Activated naive CD4-positive, alpha-beta T cell treated with anti-CD3 and anti-CD28 coated beads, Interleukin-2, amount 10 ng/mL, durations not matched to agents 7 days and 5 days (primary cell): ENCODE results near the gene KRT78.

ENCODE experiments used
- CTCF ChIA-PET: fragments of 350-600 bp; sonication (Branson Sonifier 250); formaldehyde crosslinking; loops from one replicate; lab custom pipeline; 2021; ENCODE audit warnings: antibody characterized with exemption; lab: Charles Lee
- DNase-seq: peaks from one replicate; pipeline ENCODE4 v3.0.0-alpha.2; 2020
- H3K27ac Mint-ChIP-seq: one replicate; pipeline ENCODE4 v1.8.0; 2021; ENCODE audit warnings: mild to moderate bottlenecking, moderate library complexity, mixed read lengths
- H3K27me3 Mint-ChIP-seq: one replicate; pipeline ENCODE4 v1.8.0; 2021; ENCODE audit warnings: mild to moderate bottlenecking, mixed read lengths
- H3K36me3 Mint-ChIP-seq: one replicate; pipeline ENCODE4 v1.8.0; 2021; ENCODE audit warnings: mixed read lengths
- H3K4me1 Mint-ChIP-seq: one replicate; pipeline ENCODE4 v1.8.0; 2021; ENCODE audit warnings: mixed read lengths
- H3K4me3 Mint-ChIP-seq: one replicate; pipeline ENCODE4 v1.8.0; 2021; ENCODE audit warnings: mild to moderate bottlenecking, moderate library complexity, mixed read lengths
- H3K9me3 Mint-ChIP-seq: one replicate; pipeline ENCODE4 v1.8.0; 2021; ENCODE audit warnings: mixed read lengths

Gene KRT78

GRCh38 chr12:52838609-52839435 is 10.0 kb downstream of the KRT78 start:
- CTCF ChIA-PET = interaction anchor here (2.0 kb wide), 1 partner anchor 41 kb away, joined by 7 read pairs; no protein-coding TSS in a partner anchor
- no peaks in the 10 kb centered on the region for H3K9me3 Mint-ChIP-seq
- DNase-seq = no peak
- H3K27ac Mint-ChIP-seq = no peak overlapping the region
- H3K4me1 Mint-ChIP-seq = peaks cover 14% of the 10 kb centered on the region
- no peaks in the 10 kb centered on the region for H3K36me3 Mint-ChIP-seq
- no peak overlapping the region for H3K4me3 Mint-ChIP-seq
- peaks cover 32% of the 10 kb centered on the region for H3K27me3 Mint-ChIP-seq

GRCh38 chr12:52837781-52838608 is 10.8 kb downstream of the KRT78 start:
- CTCF ChIA-PET = interaction anchor here (1.0 to 2.0 kb wide), 2 partner anchors 41 to 256 kb away, joined by 3 to 7 read pairs; no protein-coding TSS in a partner anchor
- no peak overlapping the region for H3K27ac Mint-ChIP-seq
- DNase-seq = no peak

DNA sequence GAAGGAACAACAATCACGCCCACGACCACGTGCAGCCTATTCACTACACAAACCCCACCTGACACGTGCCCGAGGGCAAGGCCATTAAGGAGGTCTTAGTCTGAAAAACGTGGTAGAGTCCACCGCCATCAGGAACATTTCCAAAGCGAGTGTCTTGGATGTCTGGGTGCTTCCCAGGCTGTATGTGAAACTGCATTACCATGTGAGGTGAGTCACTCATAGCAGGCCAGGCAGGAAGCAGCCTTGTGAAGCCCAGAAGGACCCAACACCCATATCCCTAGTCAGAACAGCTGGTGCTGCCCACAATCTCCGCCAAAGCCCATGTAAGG is 11.4 kb downstream of the KRT78 start:
- Mint-ChIP-seq H3K4me3 (no peak overlapping the region), H3K9me3 (no peaks in the 10 kb centered on the region), H3K27ac (no peak overlapping the region), H3K27me3 (peaks cover 32% of the 10 kb centered on the region), H3K36me3 (no peaks in the 10 kb centered on the region), H3K4me1 (peaks cover 14% of the 10 kb centered on the region)
- CTCF ChIA-PET = interaction anchor here (0.9 to 2.0 kb wide), 5 partner anchors 33 to 255 kb away, joined by 3 to 7 read pairs (median 3); no protein-coding TSS in a partner anchor
- DNase-seq = no peak

More at GRCh38 chr12:52837781-52838608, 10.8 kb downstream of the KRT78 start:
- Mint-ChIP-seq H3K27me3 (peaks cover 36% of the 10 kb centered on the region), H3K4me3 (no peak overlapping the region), H3K36me3 (no peaks in the 10 kb centered on the region), H3K9me3 (no peaks in the 10 kb centered on the region), H3K4me1 (peaks cover 14% of the 10 kb centered on the region)

- CTCF ChIA-PET = interaction anchor here (0.9 to 2.0 kb wide), 5 partner anchors 34 to 48 kb away, joined by 3 to 7 read pairs (median 4); no protein-coding TSS in a partner anchor
- Mint-ChIP-seq H3K27me3 (peaks cover 29% of the 10 kb centered on the region), H3K36me3 (no peaks in the 10 kb centered on the region), H3K4me3 (no peak overlapping the region), H3K4me1 (peaks cover 14% of the 10 kb centered on the region), H3K27ac (peak overlapping the region; percentile 33), H3K9me3 (no peaks in the 10 kb centered on the region)
- DNase-seq = no peak
Observed at GRCh38 chr12:52836491-52837412, 12.0 kb downstream of the KRT78 start.

DNA sequence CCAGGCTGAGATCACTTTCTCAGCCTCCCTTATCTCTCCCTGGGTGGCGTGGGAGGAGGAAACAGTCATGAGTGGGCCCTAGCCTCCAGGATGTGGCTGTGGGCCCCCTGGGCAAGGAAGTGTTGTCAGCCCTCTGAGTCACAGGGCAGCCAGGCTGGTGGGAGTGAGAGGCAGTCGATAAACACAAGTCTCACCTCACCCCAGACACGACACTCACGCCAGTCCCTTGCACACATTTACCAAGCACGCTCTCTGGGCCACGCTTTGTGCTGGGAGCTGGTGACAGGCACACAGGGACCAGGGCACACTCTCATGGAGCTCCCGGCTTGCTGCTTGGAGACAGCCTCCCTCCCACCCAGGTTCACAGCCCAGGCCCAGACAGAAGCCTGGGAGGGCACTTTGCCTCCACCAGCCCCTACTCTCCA is 12.7 kb downstream of the KRT78 start:
- Mint-ChIP-seq H3K4me3 (no peak overlapping the region), H3K9me3 (no peaks in the 10 kb centered on the region), H3K27me3 (peaks cover 25% of the 10 kb centered on the region), H3K4me1 (peaks cover 14% of the 10 kb centered on the region), H3K27ac (peak overlapping the region; percentile 33), H3K36me3 (no peaks in the 10 kb centered on the region)
- peak; percentile 32 for DNase-seq
- CTCF ChIA-PET = interaction anchor here (1.4 to 2.0 kb wide), 2 partner anchors 43 to 49 kb away, joined by 4 to 5 read pairs; no protein-coding TSS in a partner anchor

DNA sequence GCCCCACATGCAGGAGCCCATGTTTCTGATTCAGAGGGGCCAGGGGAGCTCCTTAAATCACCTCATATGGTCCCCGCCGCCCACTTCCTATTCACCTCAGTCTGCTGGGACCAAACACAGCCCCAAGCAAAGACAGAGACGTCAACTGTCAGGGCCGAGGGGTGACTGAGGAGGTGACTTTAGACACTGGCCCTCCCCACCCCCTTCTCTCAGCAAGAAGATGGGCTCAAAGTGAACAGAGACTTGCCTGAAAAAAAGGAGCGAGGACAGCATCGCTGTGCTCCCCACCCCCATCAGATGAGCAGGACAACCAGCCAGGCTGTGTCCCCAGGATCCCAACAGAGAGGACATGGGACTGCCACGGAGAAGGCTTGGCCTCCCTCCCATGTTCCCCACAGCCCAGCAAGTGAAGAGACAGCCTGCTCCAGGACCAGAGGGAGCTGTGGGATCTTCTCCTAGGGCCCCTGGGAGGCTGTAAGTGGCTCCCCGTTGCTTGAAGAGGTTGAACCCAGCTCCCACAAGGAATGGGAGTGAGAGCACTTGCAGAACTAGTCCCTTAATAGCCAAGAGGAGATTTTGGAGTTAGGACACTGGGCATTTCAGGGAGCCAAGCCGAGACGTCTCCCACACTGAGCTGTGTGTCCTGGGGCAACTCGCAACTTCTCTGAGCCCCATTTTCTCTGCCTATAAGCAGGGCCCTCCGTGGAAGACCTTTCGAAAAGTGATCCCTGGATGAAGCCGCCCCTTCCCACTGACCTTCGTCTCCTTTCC is 13.3 kb downstream of the KRT78 start:
- peaks cover 14% of the 10 kb centered on the region for H3K4me1 Mint-ChIP-seq
- no peak for DNase-seq
- peaks cover 25% of the 10 kb centered on the region for H3K27me3 Mint-ChIP-seq
- no peak overlapping the region for H3K4me3 Mint-ChIP-seq
- no peak overlapping the region for H3K27ac Mint-ChIP-seq
- no peaks in the 10 kb centered on the region for H3K36me3 Mint-ChIP-seq
- CTCF ChIA-PET = interaction anchor here (1.4 to 2.0 kb wide), 2 partner anchors 44 to 50 kb away, joined by 4 to 5 read pairs; no protein-coding TSS in a partner anchor
- no peaks in the 10 kb centered on the region for H3K9me3 Mint-ChIP-seq

GRCh38 chr12:52834727-52835001 is 14.1 kb downstream of the KRT78 start:
- Mint-ChIP-seq H3K27me3 (peaks cover 29% of the 10 kb centered on the region), H3K36me3 (no peaks in the 10 kb centered on the region), H3K4me3 (no peak overlapping the region), H3K27ac (no peak overlapping the region), H3K9me3 (no peaks in the 10 kb centered on the region), H3K4me1 (peaks cover 14% of the 10 kb centered on the region)
- CTCF ChIA-PET = no interaction called here
- DNase-seq = no peak

GRCh38 chr12:52833922-52834726 is 14.7 kb downstream of the KRT78 start, which contains the start of gene KRT79:
KRT79 (minus strand) TSS chr12:52834311; CDS start chr12:52834260, 51 bp downstream.
- peaks cover 26% of the 10 kb centered on the region for H3K27me3 Mint-ChIP-seq
- DNase-seq = no peak
- CTCF ChIA-PET = no interaction called here
- no peaks in the 10 kb centered on the region for H3K9me3 Mint-ChIP-seq
- H3K27ac Mint-ChIP-seq = no peak within 1 kb of the TSS
- H3K4me1 Mint-ChIP-seq = peaks cover 14% of the 10 kb centered on the region
- H3K36me3 Mint-ChIP-seq = no peaks in the 10 kb centered on the region
- no peak within 1 kb of the TSS for H3K4me3 Mint-ChIP-seq

DNA sequence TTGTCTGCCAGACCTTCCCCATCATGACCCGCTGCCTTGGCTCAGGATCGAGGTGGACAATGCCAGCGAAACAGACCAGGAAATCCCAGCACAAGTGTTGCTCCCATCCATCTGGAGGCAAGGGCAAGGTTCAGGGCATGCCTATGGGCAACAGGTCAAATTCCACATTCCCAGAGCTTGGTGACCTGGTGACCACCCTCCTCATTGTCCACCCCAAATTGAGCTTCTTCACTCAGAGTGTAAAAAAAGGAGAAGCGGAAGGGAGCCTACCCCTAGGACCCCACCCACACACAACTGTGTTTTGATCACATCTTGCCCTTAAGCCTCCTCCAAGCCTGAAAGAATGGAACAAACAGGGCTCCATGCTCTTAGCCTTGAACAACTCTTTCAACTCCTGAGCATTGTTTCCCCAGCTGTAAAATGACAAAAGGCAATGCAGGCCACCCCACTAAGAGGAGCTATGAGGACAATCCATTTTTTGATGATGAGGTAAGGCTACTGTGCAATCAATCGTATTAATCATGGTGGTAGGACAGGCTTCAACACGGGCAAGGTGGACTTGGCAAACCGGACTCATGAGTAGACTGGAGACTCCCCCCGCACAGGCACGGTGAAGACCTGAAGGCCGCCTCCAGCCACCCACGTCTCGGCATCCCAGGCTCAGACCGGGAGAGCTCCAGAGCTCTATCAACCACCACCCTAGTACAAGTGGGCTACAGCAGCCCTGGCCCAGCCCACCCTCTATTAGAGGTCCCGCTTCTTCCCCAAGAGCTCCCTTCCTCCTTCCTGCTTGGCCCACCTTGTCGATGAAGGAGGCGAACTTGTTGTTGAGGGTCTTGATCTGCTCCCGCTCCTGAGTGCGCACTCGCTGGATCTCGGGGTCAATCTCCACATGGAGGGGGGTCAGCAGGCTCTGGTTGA is 15.5 kb downstream of the KRT78 start:
- Mint-ChIP-seq H3K36me3 (no peaks in the 10 kb centered on the region), H3K27ac (no peak overlapping the region), H3K4me3 (no peak overlapping the region), H3K27me3 (peaks cover 19% of the 10 kb centered on the region), H3K9me3 (no peaks in the 10 kb centered on the region), H3K4me1 (peaks cover 14% of the 10 kb centered on the region)
- CTCF ChIA-PET = no interaction called here
- DNase-seq = no peak

- CTCF ChIA-PET = interaction anchor here (0.9 kb wide), 1 partner anchor 33 kb away, joined by 4 read pairs; no protein-coding TSS in a partner anchor
- peaks cover 14% of the 10 kb centered on the region for H3K4me1 Mint-ChIP-seq
- H3K4me3 Mint-ChIP-seq = no peak overlapping the region
- H3K27ac Mint-ChIP-seq = no peak overlapping the region
- H3K9me3 Mint-ChIP-seq = no peaks in the 10 kb centered on the region
- peaks cover 14% of the 10 kb centered on the region for H3K27me3 Mint-ChIP-seq
- no peak for DNase-seq
- no peaks in the 10 kb centered on the region for H3K36me3 Mint-ChIP-seq
Observed at GRCh38 chr12:52832451-52832850, 16.3 kb downstream of the KRT78 start.

DNA sequence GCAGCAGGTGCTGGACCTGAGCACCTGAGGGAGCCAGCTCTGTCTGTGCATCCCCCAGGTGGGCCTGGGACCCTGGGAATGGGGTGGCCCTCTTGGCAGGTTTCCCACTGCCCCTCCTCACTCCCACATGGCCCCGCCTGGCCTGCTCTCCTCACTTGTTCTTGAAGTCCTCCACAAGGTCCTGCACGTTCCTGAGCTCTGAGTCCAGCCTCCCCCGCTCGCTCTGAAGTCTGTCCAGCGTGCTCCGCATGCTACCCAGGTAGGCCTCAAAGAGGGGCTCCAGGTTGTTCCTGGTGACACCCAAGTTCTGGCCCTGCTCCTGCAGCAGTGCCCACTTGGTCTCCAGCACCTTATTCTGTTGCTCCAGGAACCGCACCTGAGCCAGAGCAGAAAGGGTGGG is 17.5 kb downstream of the KRT78 start:
- Mint-ChIP-seq H3K27ac (no peak overlapping the region), H3K36me3 (no peaks in the 10 kb centered on the region), H3K4me3 (no peak overlapping the region), H3K4me1 (peaks cover 4% of the 10 kb centered on the region), H3K27me3 (peaks cover 13% of the 10 kb centered on the region), H3K9me3 (no peaks in the 10 kb centered on the region)
- DNase-seq = no peak
- CTCF ChIA-PET = interaction anchor here (0.9 kb wide), 1 partner anchor 48 kb away, joined by 3 read pairs; no protein-coding TSS in a partner anchor
